A673 (cell line): ENCODE results near the gene STX3. TPM values are rescaled to one million over a fixed set of nuclear protein-coding genes. Genes with fewer than 3 reads are reported as not detected.

ENCODE experiments used
- BruUV-seq: library from RNA; stranded (reverse); fragments of 400-500 nt; replicated peaks from 2 replicates; lab custom pipeline; 2021; lab: Mats Ljungman, UMichigan
- CTCF ChIA-PET: fragments of 300-600 bp; sonication (Branson Sonifier 250); formaldehyde crosslinking; loops from one replicate; lab custom pipeline; 2022; ENCODE audit warnings: antibody characterized with exemption; lab: Charles Lee
- POLR2A ChIA-PET: fragments of 300-600 bp; sonication (Branson Sonifier 250); formaldehyde crosslinking; loops from one replicate; lab custom pipeline; 2022; ENCODE audit warnings: antibody characterized with exemption; ENCODE audit not compliant: low non-redundant PET; lab: Charles Lee
- DNase-seq: peaks from one replicate; pipeline ENCODE4 v3.0.0-alpha.2; 2015; ENCODE audit warnings: low spot score
- H3K27ac ChIP-seq: fragments of 200-600 bp; sonication (generic); 2 replicates; pipeline ENCODE4 v1.5.1; 2016; ENCODE audit warnings: mixed run types, low read depth, mild to moderate bottlenecking, mixed read lengths, antibody characterized with exemption, low read length; ENCODE audit not compliant: poor library complexity, severe bottlenecking
- H3K27me3 ChIP-seq: fragments of 200-600 bp; sonication (generic); replicated peaks from 2 replicates; pipeline ENCODE4 v1.6.1; 2017; ENCODE audit warnings: mixed run types, low read depth, mild to moderate bottlenecking, mixed read lengths, antibody characterized with exemption, low read length; ENCODE audit not compliant: insufficient read depth, poor library complexity
- H3K36me3 ChIP-seq: fragments of 200-600 bp; sonication (generic); 2 replicates; pipeline ENCODE4 v1.6.1; 2016; ENCODE audit warnings: mixed run types, mild to moderate bottlenecking, mixed read lengths, antibody characterized with exemption, low read length; ENCODE audit not compliant: insufficient read depth, poor library complexity, severe bottlenecking
- H3K4me1 ChIP-seq: fragments of 200-600 bp; sonication (generic); 2 replicates; pipeline ENCODE4 v1.6.1; 2017; ENCODE audit warnings: mixed run types, mild to moderate bottlenecking, mixed read lengths, antibody characterized with exemption, low read length; ENCODE audit not compliant: insufficient read depth, poor library complexity, severe bottlenecking
- H3K4me3 ChIP-seq: fragments of 200-600 bp; sonication (generic); 2 replicates; pipeline ENCODE4 v1.5.1; 2016; ENCODE audit warnings: low read depth, mixed run types, mild to moderate bottlenecking, mixed read lengths, low read length; ENCODE audit not compliant: poor library complexity, severe bottlenecking
- H3K9me3 ChIP-seq: fragments of 200-600 bp; sonication (generic); 2 replicates; pipeline ENCODE4 v1.6.1; 2016; ENCODE audit warnings: mixed run types, low read depth, mild to moderate bottlenecking, mixed read lengths, antibody characterized with exemption, low read length; ENCODE audit not compliant: poor library complexity, severe bottlenecking
- CTCF ChIP-seq: fragments of 300-800, 200-600 bp; sonication (generic); conservative IDR thresholded peaks from 2 replicates; pipeline ENCODE4 v1.5.1; 2017; ENCODE audit warnings: low read depth, mild to moderate bottlenecking, antibody characterized with exemption, low read length, moderate library complexity, mixed read lengths
- EZH2 ChIP-seq: fragments of 200-600 bp; sonication (generic); IDR thresholded peaks from 2 replicates; pipeline ENCODE4 v1.6.1; 2017; ENCODE audit warnings: borderline replicate concordance, low read depth, mild to moderate bottlenecking, mixed read lengths, antibody characterized with exemption, low read length; ENCODE audit not compliant: poor library complexity, severe bottlenecking
- intact Hi-C: fragments of 100-400 bp; cut with micrococcal nuclease; formaldehyde crosslinking; loops from one replicate; pipeline ENCODE4 v1.10.0; 2022; ENCODE audit not compliant: unreplicated experiment
- total RNA-seq: library from RNA; stranded (reverse); gene quantifications from 2 replicates; pipeline ENCODE4 v1.2.3, GENCODE V29; 2021

The STX3 gene
- total RNA-seq, 1 experiment from 2014 or later: 16.0 TPM

- no peak overlapping the region for H3K4me3 ChIP-seq
- no peaks in the 10 kb centered on the region for H3K27me3 ChIP-seq
- no TSS peak for BruUV-seq
- TF ChIP-seq CTCF: no peak
- TF ChIP-seq EZH2: no peak
- H3K9me3 ChIP-seq: no peaks in the 10 kb centered on the region
- POLR2A ChIA-PET: no interaction called here
- CTCF ChIA-PET: no interaction called here
- intact Hi-C loops: no loop called here
- H3K27ac ChIP-seq: no peak overlapping the region
- DNase-seq: no peak
- H3K4me1 ChIP-seq: no peaks in the 10 kb centered on the region
- no peaks in the 10 kb centered on the region for H3K36me3 ChIP-seq
These were observed 46.6 kb upstream of the STX3 start for GRCh38 chr11:59708537-59708936.

- TF ChIP-seq EZH2: no peak
- TF ChIP-seq CTCF: no peak
- ChIA-PET POLR2A (interaction anchor here (0.5 kb wide), 1 partner anchor 1302 kb away, joined by 5 read pairs; no protein-coding TSS in a partner anchor), CTCF (no interaction called here)
- no TSS peak for BruUV-seq
- H3K9me3 ChIP-seq: no peaks in the 10 kb centered on the region
- H3K4me1 ChIP-seq: no peaks in the 10 kb centered on the region
- H3K27ac ChIP-seq: no peak overlapping the region
- DNase-seq: no peak
- intact Hi-C loops: no loop called here
- no peak overlapping the region for H3K4me3 ChIP-seq
- peaks cover 4% of the 10 kb centered on the region for H3K27me3 ChIP-seq
- no peaks in the 10 kb centered on the region for H3K36me3 ChIP-seq
These were observed 44.9 kb upstream of the STX3 start for GRCh38 chr11:59710136-59710847.

- H3K4me3 ChIP-seq: no peak within 1 kb of the TSS
- H3K4me1 ChIP-seq: no peaks in the 10 kb centered on the region
These were observed 41.4 kb upstream of the STX3 start, which contains the start of gene OR10V1 for GRCh38 chr11:59713745-59714144. OR10V1 (minus strand) TSS chr11:59713845; CDS start chr11:59713845, 0 bp downstream.

More at GRCh38 chr11:59713745-59714144, 41.4 kb upstream of the STX3 start, which contains the start of gene OR10V1:
- Histone ChIP-seq H3K27me3 (peaks cover 21% of the 10 kb centered on the region), H3K27ac (no peak within 1 kb of the TSS), H3K36me3 (no peaks in the 10 kb centered on the region), H3K9me3 (no peaks in the 10 kb centered on the region)
- TF ChIP-seq EZH2 (no peak), CTCF (no peak)
- intact Hi-C loops: no loop called here
- BruUV-seq: no TSS peak
- ChIA-PET POLR2A (no interaction called here), CTCF (no interaction called here)
- DNase-seq: no peak
